SK-N-SH (cell line): ENCODE data around the gene CNTNAP2. TPM values are rescaled to one million over a fixed set of nuclear protein-coding genes. Genes with fewer than 3 reads are reported as not detected.
A peak's percentile ranks its signal among the peaks of the same experiment; 100 is the strongest.

Source experiments
- CTCF ChIA-PET: fragments of 300-600, 350-600 bp; formaldehyde crosslinking; extraction: SDS; loops from one replicate; lab custom pipeline; 2021; lab: Yijun Ruan, JAX
- POLR2A ChIA-PET: fragments of 350-600 bp; sonication (Branson Sonifier 250); formaldehyde crosslinking; extraction: SDS; loops from one replicate; lab custom pipeline; 2020; ENCODE audit warnings: antibody characterized with exemption, inconsistent platforms; lab: Yijun Ruan, JAX
- DNase-seq: peaks from one replicate; pipeline ENCODE4 v3.0.0; 2012
- H2AFZ ChIP-seq: fragments of 200-600 bp; sonication (generic); 2 replicates; pipeline ENCODE4 v1.8.1; 2016; ENCODE audit warnings: antibody characterized with exemption, mild to moderate bottlenecking, low read depth
- H3F3A ChIP-seq: fragments of 200-600 bp; sonication (generic); replicated peaks from 2 replicates; pipeline ENCODE3; 2016; ENCODE audit warnings: antibody characterized with exemption, mild to moderate bottlenecking; ENCODE audit not compliant: insufficient read depth
- H3K27ac ChIP-seq, 2 experiments: fragments of 200-500 bp in 1 of 2; fragments of 200-600 bp in 1 of 2; sonication (Bioruptor generic) in 1 of 2; sonication (generic), shearing (Covaris generic) in 1 of 2; 2 replicates each; pipeline versions ENCODE4 v1.5.1 to v1.6.1; 2014 to 2016; ENCODE audit warnings: low read depth in 2 of 2, inconsistent platforms in 1 of 2, low read length in 1 of 2, mild to moderate bottlenecking in 1 of 2, mixed read lengths in 1 of 2
- H3K27me3 ChIP-seq: fragments of 200-600 bp; sonication (generic), shearing (Covaris generic); 2 replicates; pipeline ENCODE4 v1.6.1; 2016; ENCODE audit warnings: mixed run types; ENCODE audit not compliant: insufficient read depth
- H3K36me3 ChIP-seq, 2 experiments: fragments of 200-500 bp in 1 of 2; fragments of 200-600 bp in 1 of 2; sonication (Bioruptor generic) in 1 of 2; sonication (generic) in 1 of 2; replicated peaks in 1 of 2; 2 replicates each; pipeline versions ENCODE3 to v1.5.1; 2014 to 2016; ENCODE audit warnings: low read length in 1 of 2, mild to moderate bottlenecking in 1 of 2; ENCODE audit not compliant: insufficient read depth in 2 of 2, control insufficient read depth in 1 of 2
- H3K4me1 ChIP-seq, 2 experiments: fragments of 200-500 bp in 1 of 2; fragments of 200-600 bp in 1 of 2; sonication (Bioruptor generic) in 1 of 2; sonication (generic), shearing (Covaris generic) in 1 of 2; 2 replicates each; pipeline versions ENCODE4 v1.5.1 to v1.6.1; 2014 to 2016; ENCODE audit warnings: low read depth in 1 of 2, low read length in 1 of 2, mixed run types in 1 of 2; ENCODE audit not compliant: insufficient read depth in 2 of 2, control insufficient read depth in 1 of 2
- H3K4me2 ChIP-seq: fragments of 200-600 bp; sonication (generic), shearing (Covaris generic); 2 replicates; pipeline ENCODE4 v1.6.1; 2017; ENCODE audit warnings: mixed run types
- H3K4me3 ChIP-seq, 2 experiments: fragments of 200-500 bp in 1 of 2; fragments of 200-600 bp in 1 of 2; sonication (Bioruptor generic) in 1 of 2; sonication (generic), shearing (Covaris generic) in 1 of 2; 2 replicates each; pipeline versions ENCODE4 v1.5.1 to v1.8.1; 2014 to 2016; ENCODE audit warnings: low read depth in 2 of 2, inconsistent platforms in 1 of 2, low read length in 1 of 2, mild to moderate bottlenecking in 1 of 2, mixed read lengths in 1 of 2, moderate library complexity in 1 of 2
- H3K79me2 ChIP-seq: fragments of 200-600 bp; sonication (generic); 2 replicates; pipeline ENCODE4 v1.8.1; 2017; ENCODE audit warnings: mild to moderate bottlenecking; ENCODE audit not compliant: insufficient read depth
- H3K9ac ChIP-seq: fragments of 200-600 bp; sonication (generic); 2 replicates; pipeline ENCODE4 v1.6.1; 2017; ENCODE audit warnings: mixed run types
- H3K9me2 ChIP-seq: fragments of 200-600 bp; sonication (generic); 2 replicates; pipeline ENCODE4 v1.6.1; 2017; ENCODE audit warnings: mixed run types
- H3K9me3 ChIP-seq: fragments of 200-600 bp; sonication (generic); 2 replicates; pipeline ENCODE4 v1.6.1; 2017; ENCODE audit warnings: mixed run types, mild to moderate bottlenecking, moderate library complexity
- H4K20me1 ChIP-seq: fragments of 200-600 bp; sonication (generic); 2 replicates; pipeline ENCODE4 v1.6.1; 2017; ENCODE audit warnings: mild to moderate bottlenecking, mixed run types; ENCODE audit not compliant: insufficient read depth
- CTCF ChIP-seq: fragments of 200-600 bp; sonication (generic); IDR thresholded peaks from 2 replicates; pipeline ENCODE4 v1.6.1; 2017; ENCODE audit warnings: antibody characterized with exemption, mild to moderate bottlenecking, moderate library complexity
- FOSL2 ChIP-seq: IDR thresholded peaks from 2 replicates; pipeline ENCODE4 v1.4.0; 2012; ENCODE audit warnings: low read depth, mild to moderate bottlenecking, moderate library complexity, borderline replicate concordance
- JUND ChIP-seq: IDR thresholded peaks from 2 replicates; pipeline ENCODE4 v1.4.0; 2012
- NRF1 ChIP-seq: IDR thresholded peaks from 2 replicates; pipeline ENCODE4 v1.6.1; 2012; ENCODE audit warnings: low read depth, mild to moderate bottlenecking, low read length
- RFX5 ChIP-seq: IDR thresholded peaks from 2 replicates; pipeline ENCODE4 v1.6.1; 2012; ENCODE audit warnings: mild to moderate bottlenecking, improper control_type of control experiment, low read length
- ZBTB33 ChIP-seq: IDR thresholded peaks from 2 replicates; pipeline ENCODE4 v1.4.0; 2012; ENCODE audit warnings: low read depth, borderline replicate concordance
- WGBS: methylation state at CpG from one replicate; pipeline ENCODE4 v1.1.6; 2017; ENCODE audit warnings: low lambda C conversion rate; 5-methylcytosine and 5-hydroxymethylcytosine counted together
- polyA plus RNA-seq, 3 experiments: library from polyadenylated mRNA; depleted of rRNA; stranded (reverse); fragments of >200 nt; gene quantifications; 2 replicates each; pipeline ENCODE4 v1.2.3, GENCODE V29; 2012

The CNTNAP2 gene
- polyA plus RNA-seq, 1 of the 3 experiments (the other 2 are of a cell fraction): 3.4 TPM

GRCh38 chr7:147852833-147853232 lies 1736.2 kb downstream of the CNTNAP2 start:
- TF ChIP-seq CTCF (no peak), NRF1 (no peak)
- H3K4me3 ChIP-seq: no peak overlapping the region
- ChIA-PET POLR2A (no interaction called here), CTCF (no interaction called here)
- no peaks in the 10 kb centered on the region for H3K9me2 ChIP-seq
- DNase-seq: no peak
- no peaks in the 10 kb centered on the region for H4K20me1 ChIP-seq
- no peaks in the 10 kb centered on the region for H3K4me1 ChIP-seq
- no peaks in the 10 kb centered on the region for H3K36me3 ChIP-seq
- H3K9ac ChIP-seq: no peak overlapping the region
- H3K4me2 ChIP-seq: no peak overlapping the region
- H3F3A ChIP-seq: peaks cover 7% of the 10 kb centered on the region
- no peak overlapping the region for H3K27ac ChIP-seq
- H2AFZ ChIP-seq: no peak overlapping the region
- no peaks in the 10 kb centered on the region for H3K9me3 ChIP-seq
- no peaks in the 10 kb centered on the region for H3K79me2 ChIP-seq
- no peaks in the 10 kb centered on the region for H3K27me3 ChIP-seq

- ChIA-PET CTCF (interaction anchor here (1.8 kb wide), 1 partner anchor 16 kb away, joined by 4 read pairs; no protein-coding TSS in a partner anchor), POLR2A (no interaction called here)
- WGBS: 75% methylated on average over 8 of the region's 8 CpGs
Measured at GRCh38 chr7:147857152-147858140, 1740.8 kb downstream of the CNTNAP2 start.

More at GRCh38 chr7:147857152-147858140, 1740.8 kb downstream of the CNTNAP2 start:
- H3K4me2 ChIP-seq: peak overlapping the region; percentile 2; the same call in 1 of the 2 replicates
- H4K20me1 ChIP-seq: no peaks in the 10 kb centered on the region
- H3K9ac ChIP-seq: no peak overlapping the region
- peaks cover 0 to 25% of the 10 kb centered on the region in 2 experiments; a peak in 2 of 4 replicates for H3K4me1 ChIP-seq
- H3K27me3 ChIP-seq: no peaks in the 10 kb centered on the region
- H3K4me3 ChIP-seq: no peak overlapping the region
- H3K36me3 ChIP-seq: no peaks in the 10 kb centered on the region
- no peaks in the 10 kb centered on the region for H3K9me2 ChIP-seq
- no peaks in the 10 kb centered on the region for H3K79me2 ChIP-seq
- TF ChIP-seq RFX5 (no peak), JUND (no peak), FOSL2 (no peak), ZBTB33 (no peak)
- DNase-seq: no peak
- no peaks in the 10 kb centered on the region for H3K9me3 ChIP-seq
- H3K27ac ChIP-seq: peak overlapping the region in 1 of 2 experiments; percentile 68; a peak in 1 of 4 replicates
- H3F3A ChIP-seq: peaks cover 28% of the 10 kb centered on the region
- H2AFZ ChIP-seq: no peak overlapping the region
